Measurements from ENCODE around the gene OGFRL1.

OGFRL1 gene

GRCh38 chr6:71310261-71310660 is 21.6 kb downstream of the OGFRL1 start:
- no peak for TF ChIP-seq CTCF (IDR thresholded peaks at IDR 0.05; ENCODE audit: control insufficient read depth, insufficient read depth, low read depth, low read length, missing control alignments)
- no peak overlapping the region for H3K4me3 ChIP-seq (ENCODE audit: control insufficient read depth, low read depth, low read length)
- no peak for DNase-seq (ENCODE audit: low read depth)

GRCh38 chr6:71312089-71312488 is 23.5 kb downstream of the OGFRL1 start:
- H3K4me3 ChIP-seq (ENCODE audit: control insufficient read depth, low read depth, low read length) = no peak overlapping the region
- TF ChIP-seq CTCF (IDR thresholded peaks at IDR 0.05; ENCODE audit: control insufficient read depth, insufficient read depth, low read depth, low read length, missing control alignments) = no peak

GRCh38 chr6:71317441-71317840 is 28.8 kb downstream of the OGFRL1 start:
- DNase-seq (ENCODE audit: low read depth) = no peak
- H3K4me3 ChIP-seq (ENCODE audit: control insufficient read depth, low read depth, low read length) = no peak overlapping the region
- no peak for TF ChIP-seq CTCF (IDR thresholded peaks at IDR 0.05; ENCODE audit: control insufficient read depth, insufficient read depth, low read depth, low read length, missing control alignments)

More at GRCh38 chr6:71312089-71312488, 23.5 kb downstream of the OGFRL1 start:
- DNase-seq (ENCODE audit: low read depth) = no peak

GRCh38 chr6:71320041-71320440 is 31.4 kb downstream of the OGFRL1 start:
- TF ChIP-seq CTCF (IDR thresholded peaks at IDR 0.05; ENCODE audit: control insufficient read depth, insufficient read depth, low read depth, low read length, missing control alignments) = no peak
- no peak for DNase-seq (ENCODE audit: low read depth)
- H3K4me3 ChIP-seq (ENCODE audit: control insufficient read depth, low read depth, low read length) = no peak overlapping the region

- no peak overlapping the region for H3K4me3 ChIP-seq (ENCODE audit: control insufficient read depth, low read depth, low read length)
- TF ChIP-seq CTCF (IDR thresholded peaks at IDR 0.05; ENCODE audit: control insufficient read depth, insufficient read depth, low read depth, low read length, missing control alignments) = no peak
- DNase-seq (ENCODE audit: low read depth) = no peak
Measured at GRCh38 chr6:71321314-71321713, 32.7 kb downstream of the OGFRL1 start.

GRCh38 chr6:71324194-71324785 is 35.7 kb downstream of the OGFRL1 start:
- DNase-seq (ENCODE audit: low read depth) = no peak
- no peak overlapping the region for H3K4me3 ChIP-seq (ENCODE audit: control insufficient read depth, low read depth, low read length)
- no peak for TF ChIP-seq CTCF (IDR thresholded peaks at IDR 0.05; ENCODE audit: control insufficient read depth, insufficient read depth, low read depth, low read length, missing control alignments)

GRCh38 chr6:71326611-71327010 is 38.0 kb downstream of the OGFRL1 start:
- no peak for DNase-seq (ENCODE audit: low read depth)
- TF ChIP-seq CTCF (IDR thresholded peaks at IDR 0.05; ENCODE audit: control insufficient read depth, insufficient read depth, low read depth, low read length, missing control alignments) = no peak
- H3K4me3 ChIP-seq (ENCODE audit: control insufficient read depth, low read depth, low read length) = no peak overlapping the region

All from AG09309 (cell line).